Measurements from ENCODE around the gene TACR1.
"Not testable (repeated sequence)": the region's sequence is repeated elsewhere in the genome, so short reads cannot be mapped to it uniquely, and the experiment has no call there.

Gene TACR1

DNA sequence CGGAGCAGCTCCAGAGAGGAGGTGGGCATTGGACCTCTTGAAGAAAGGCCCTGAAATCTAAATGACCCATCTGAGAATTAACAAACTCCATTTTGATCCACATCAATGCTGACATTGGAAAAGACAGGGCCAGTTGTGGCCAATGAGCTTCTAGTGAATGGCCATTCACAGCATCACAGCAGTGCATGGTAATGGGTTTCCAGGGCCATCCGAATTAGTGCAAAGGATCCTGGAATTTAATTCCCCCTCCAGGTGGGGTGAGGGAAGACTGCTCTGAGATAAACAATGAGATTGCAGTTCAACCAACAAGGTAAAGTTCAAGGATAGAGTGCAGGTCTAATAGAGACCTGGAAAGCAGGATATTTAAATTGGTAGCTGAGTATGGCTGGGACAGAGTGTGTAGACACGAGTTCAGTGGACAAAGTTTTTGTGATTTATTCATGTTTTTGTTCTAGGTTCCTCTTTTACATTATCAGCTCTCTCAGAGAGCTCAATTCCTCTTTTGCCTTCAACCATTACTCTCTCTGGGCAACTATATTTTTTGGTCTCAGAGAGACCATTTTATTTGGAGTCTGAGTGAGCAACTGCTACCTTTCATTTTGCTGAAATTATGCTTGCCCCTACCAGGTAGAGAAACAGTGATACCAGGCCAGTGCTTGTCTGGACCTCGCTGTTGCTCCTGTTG lies 5.0 kb downstream of the TACR1 start:
- no peak for DNase-seq

DNA sequence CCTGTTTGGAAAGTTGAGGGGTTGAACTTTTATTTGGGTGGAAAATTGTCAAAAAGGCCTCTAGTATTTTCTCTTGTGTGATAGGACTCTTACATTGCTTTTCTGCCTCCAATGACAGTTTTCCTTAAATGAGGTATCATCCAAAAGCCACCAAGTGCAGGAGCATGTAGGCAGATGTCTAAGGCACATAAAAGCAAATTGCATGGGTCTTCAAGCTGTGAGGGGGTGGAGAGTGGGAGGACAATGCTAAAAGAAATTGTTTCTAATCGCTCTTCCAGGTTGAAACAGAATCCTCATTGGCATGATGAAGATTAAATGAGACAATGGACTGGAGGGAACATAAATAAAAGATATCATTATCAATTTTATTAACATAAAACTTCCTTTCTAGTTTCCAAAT lies 6.8 kb downstream of the TACR1 start:
- no peak for DNase-seq

DNA sequence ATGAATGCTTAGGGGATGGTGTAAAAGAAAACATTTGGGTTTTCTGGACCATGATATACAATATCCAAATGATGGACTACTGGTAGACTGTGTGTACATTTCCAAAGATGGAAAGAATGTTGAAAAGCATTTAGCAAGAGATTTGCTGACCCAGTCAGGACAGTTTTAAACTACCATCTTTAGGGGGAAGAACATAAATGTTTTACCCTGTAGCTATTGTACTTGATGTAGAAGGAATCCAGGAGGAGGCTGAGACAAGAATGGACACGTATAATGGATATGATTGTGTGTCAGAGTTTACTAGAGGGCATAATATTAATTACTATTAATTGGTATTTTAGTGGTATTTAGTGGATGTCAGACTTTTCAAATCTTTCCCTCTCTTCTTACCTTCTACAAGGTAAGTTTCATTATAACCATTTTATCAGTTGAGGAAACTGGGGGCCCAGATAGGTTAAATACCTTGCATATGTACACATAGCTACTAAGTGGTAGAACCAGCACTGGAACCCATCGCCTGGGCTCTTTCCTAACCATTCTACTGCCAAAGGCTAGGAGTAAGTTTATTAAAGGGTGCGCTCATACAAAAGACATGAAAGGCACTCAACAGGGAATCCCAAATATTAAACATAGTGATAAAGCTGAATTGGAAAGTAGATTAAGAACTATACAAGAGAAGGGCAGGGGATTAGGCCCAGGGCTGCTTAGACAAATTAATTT lies 8.9 kb downstream of the TACR1 start:
- DNase-seq, result no peak

DNA sequence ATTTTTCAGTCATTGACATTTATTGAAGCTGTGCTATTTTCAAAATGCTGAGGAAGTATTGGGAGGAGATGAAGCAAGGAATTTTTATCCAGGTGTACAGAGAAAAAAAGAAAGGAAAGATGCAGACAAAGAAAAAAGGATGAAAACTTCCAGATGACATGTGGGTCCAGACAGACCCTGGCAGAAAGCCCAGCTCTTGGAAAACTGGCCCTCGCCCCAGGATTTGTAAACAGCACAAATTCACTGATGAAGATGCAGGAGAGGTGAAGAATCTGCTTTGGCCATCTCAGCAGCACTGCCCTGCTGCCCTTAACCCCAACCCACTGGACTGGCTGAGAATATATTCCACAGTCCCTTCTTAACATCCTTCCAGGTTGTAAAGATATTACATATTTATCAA lies 12.5 kb downstream of the TACR1 start:
- no peak for DNase-seq

DNA sequence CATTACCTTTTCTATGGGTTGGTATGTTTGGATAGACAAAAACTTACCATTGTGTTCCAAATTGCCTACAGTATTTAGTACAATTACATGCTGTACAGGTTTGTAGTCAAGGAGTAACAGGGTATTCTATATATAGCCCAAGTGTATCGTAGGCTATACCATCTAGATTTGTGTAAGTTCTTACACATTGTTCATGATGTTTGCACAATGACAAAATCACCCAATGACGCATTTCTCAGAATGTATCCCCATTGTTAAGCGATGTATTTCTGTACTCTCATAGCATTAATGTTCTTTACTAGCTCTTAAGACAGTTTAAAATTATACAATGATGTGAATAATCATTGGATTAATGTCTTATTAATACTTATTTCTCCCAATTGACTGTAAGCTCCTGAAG lies 16.7 kb downstream of the TACR1 start:
- DNase-seq, result no peak

DNA sequence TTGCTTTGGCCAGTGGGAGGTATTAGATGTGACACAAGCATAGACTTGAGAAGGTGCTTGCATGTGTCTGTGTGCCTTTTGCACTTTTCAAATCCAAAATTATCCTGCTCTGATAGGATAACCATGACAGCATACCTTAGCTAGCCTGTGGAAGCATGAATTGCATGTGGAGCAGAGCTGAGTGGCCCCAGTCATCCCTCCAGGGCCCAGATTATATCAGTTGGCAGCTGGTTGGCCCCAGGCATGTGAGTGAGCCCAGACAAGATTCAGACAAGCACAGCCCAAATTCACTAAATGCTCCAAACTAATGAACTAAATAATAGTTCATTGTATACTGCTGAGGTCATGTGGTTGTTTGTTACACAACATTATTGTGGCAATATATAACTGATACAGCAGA lies 18.8 kb downstream of the TACR1 start:
- no peak for DNase-seq

DNA sequence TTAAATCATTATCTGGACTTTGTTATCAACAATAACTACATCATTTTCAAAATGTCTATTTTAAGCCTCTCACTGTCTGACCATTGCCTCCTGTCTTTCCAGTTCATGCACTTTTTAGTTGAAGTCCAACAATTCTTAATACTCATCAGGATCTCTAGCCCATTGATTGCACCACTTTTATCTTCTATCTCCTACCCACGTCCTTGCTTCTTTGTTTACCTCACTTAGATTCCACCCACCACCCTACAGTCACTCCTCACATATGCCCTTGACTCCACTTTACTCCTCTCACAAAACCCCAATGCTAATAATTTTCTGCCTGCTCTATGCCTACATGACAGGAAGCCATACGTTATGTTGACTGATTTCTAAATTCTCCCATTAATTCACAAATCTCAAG lies 21.9 kb downstream of the TACR1 start:
- no peak for DNase-seq

DNA sequence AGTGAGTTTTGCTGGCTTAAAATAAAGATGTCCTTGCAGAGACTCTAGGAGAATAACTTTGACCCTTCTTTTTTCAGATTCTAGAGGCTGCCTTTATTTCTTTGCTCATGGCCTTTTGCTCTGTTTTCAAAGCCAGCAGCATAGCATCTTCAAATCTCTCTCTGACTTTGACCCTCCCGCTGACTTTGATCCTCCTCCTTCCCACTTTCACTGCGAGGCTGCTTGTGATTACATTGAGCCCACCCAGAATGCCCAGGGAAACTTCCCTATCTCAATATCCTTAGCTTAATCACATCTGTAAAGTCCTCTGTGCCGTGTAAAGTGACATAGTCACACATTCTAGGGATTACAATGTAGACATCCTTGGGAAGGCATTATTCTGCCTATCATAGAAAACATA lies 23.9 kb downstream of the TACR1 start:
- no peak for DNase-seq

DNA sequence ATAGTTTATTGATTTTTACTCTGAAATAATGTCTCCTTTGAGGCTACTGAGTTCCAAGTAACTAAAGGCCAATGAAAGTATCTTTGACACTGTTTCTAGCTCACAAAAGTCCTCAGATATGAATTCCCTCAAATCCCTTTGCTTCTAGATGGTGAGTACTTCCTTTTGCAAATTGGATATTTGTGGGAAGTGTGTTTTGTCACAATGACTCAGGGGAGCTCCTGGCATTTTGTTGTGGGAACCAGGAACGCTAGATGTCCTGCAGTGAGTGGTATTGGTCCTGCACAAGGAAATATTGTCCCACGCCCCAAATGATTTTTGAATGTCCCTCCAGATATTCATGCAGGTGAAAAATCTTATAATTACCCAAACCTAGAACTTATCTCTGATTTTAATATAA lies 24.3 kb downstream of the TACR1 start:
- DNase-seq, result no peak

DNA sequence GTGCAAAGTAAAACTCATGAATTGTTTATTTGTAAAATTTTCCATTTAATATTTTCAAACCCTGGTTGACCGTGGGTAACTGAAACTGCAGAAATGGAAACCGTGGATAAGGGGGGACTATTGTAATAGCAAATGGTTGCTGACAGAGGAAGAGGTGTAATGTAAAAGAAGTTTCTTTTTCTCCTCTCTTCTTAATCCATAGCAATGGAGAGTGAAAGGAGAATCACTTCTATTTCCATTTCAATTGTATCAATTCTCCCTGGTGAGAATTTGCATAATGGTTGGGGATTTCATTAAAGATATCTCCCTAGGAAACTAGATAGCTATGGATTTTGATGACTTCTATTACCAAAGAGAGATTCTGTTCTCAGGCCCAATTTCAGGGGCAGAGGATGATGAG lies 24.8 kb downstream of the TACR1 start:
- DNase-seq, result no peak

DNA sequence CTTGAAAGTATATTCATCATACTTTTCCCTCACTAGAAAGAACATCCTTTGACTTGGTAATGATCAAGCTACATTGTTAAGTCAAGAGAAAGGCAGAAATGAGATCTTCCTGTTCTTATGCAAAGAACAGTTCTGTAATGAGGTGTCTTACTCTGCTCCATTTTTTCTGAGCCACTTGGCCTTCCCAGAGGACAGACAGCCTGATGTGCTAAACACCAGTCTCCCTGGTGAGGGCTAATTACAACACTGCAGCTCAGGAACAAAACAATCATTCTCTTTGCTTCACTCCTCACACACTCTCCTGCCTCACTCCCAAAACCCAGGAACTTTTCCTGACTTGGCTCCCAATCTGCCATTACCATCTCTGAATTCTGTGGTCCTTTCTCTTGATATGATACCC lies 25.6 kb downstream of the TACR1 start:
- DNase-seq, result no peak

DNA sequence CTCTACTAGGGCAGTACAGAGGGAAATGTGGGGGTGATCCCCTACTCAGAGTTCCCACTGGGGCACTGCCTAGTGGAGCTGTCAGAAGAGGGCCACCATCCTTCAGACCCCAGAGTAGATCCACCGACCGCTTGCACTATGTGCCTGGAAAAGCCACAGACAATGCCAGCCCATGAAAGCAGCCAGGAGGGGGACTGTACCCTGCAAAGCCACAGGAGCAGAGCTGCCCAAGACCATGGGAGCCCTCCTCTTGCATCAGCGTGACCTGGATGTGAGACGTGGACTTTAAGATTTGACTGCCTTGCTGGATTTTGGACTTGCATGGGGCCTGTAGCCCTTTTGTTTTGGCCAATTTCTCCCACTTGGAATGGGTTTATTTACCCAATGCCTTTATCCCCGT lies 27.9 kb downstream of the TACR1 start:
- not testable (repeated sequence) for DNase-seq

DNA sequence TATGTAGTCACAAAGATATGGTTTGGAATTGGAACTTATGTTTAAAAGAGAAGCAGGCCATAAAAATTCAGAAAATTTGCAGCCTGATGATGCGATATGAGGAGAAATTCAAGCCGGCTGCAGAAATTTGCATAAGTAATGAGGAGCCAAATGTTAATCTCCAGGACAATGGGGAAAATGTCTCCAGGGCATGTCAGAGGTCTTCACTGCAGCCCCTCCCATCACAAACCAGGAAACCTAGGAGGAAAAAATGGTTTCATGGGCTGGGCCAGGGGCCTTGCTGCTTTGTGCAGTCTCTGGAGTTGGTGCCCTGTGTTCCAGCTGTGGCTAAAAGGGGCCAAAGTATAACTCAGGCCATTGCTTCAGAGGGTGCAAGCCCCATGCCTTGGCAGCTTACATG lies 28.4 kb downstream of the TACR1 start:
- DNase-seq, result no peak

DNA sequence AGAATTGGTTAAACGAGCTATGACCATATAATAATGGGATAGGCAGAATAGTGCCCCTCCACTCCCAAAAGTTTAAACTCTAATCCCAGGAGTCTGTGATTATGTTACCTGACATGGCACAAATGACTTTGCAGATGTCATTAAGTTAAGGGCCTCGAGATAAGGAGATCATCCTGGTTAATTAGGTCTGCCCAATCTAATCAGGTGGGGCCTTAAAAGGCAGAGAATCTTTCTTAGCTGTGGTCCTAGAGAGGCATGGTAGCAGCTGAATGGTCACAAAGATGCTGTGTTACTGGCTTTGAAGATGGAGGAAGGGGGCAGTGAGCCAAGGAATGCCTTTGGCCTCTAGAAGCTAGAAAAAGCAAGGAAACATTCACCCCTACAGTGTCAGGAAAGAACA lies 31.1 kb downstream of the TACR1 start:
- no peak for DNase-seq

DNA sequence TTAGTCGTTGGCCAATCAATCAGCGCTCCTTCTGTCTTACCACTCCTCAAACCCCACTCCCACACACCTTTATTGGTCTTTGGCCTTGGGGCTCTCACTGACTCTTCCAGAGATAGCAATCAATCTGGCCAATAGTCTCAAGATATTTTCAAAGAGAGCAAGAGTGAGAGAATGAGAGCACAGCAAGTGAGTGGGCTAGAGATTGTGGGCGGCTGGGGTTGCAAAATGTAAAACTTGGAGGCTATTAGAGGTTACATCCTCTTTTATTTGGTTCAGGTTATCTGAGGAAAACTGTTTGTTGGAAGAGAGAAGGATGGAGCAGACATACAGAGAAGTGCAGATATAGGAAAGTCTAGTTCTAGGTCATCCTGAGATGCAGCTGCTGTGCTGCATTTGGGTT lies 32.8 kb downstream of the TACR1 start:
- no peak for DNase-seq

DNA sequence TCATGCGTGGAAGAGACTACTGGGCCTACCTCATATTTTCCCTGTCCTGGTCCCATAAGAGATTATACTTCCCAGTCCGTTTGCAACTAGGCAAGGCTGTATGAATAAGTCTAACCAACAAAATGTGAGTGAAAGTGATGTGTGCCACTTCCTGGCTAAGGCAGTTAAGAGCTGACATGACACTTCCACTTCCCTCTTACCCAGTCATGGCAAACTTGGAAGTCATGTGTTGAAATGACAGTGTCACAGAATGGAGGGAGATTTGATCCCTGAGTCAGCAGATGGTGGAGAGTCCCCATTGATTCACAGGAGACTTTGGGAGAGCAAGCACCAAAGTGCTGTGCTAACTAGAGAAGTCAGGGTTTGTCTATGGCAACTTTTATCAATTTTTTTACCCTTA lies 36.4 kb downstream of the TACR1 start:
- DNase-seq, result no peak

DNA sequence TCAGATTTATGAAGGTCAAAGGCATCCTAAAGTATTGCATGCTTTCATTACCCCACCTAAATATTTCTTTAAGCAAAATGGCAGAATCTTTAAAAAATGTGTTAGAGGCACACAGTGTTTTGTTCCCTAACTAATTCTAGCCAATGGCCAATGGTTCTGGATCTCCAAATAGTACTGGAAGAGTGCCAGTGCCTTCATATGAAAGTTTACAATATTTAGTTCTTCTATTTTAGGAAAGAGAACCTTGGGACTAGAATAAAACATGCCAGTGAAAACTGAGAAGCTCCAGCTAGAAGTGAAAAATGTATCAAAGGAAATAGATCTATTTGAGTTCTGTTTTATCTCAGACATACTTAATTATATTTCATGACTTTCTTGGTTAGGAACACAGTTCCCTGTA lies 37.1 kb downstream of the TACR1 start:
- DNase-seq, result no peak

DNA sequence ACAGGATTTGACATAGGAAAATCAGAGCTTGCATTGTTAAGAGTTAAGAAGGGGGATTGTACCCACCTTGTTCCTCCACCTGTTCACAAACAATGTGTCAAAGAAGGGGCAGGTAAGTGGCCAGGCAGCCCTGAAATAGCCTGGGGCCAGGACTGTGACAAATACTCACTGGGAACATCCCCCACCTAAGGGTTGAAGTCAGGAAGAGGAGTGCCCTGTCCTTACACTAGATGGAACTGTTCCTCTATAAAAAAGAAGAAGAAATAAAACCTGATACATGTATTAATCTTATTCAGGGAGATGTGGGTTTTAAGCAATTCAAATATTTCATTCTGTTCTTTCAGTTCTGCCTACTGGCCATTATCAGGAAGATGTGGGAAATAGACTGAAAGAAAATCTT lies 41.9 kb downstream of the TACR1 start:
- no peak for DNase-seq

DNA sequence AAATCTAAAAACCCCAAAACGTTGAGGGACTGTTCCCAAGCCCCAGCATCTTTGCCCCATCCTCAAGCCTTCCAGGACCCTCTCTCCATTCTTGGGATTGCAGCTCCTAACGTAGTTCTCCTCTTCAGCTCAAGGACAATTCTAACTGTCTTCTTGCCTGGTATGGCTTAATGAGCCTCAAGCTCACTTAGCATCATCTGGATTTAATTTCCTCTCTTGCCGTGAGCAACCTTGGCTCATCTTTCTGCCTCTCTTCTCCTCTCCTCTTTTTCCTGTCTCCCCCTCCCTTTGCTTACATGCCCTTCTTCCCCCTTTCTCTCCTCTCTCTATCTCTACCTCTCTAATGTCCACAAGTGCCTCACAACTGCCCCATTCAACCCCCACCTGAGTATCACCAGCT lies 44.2 kb downstream of the TACR1 start:
- DNase-seq, result no peak

DNA sequence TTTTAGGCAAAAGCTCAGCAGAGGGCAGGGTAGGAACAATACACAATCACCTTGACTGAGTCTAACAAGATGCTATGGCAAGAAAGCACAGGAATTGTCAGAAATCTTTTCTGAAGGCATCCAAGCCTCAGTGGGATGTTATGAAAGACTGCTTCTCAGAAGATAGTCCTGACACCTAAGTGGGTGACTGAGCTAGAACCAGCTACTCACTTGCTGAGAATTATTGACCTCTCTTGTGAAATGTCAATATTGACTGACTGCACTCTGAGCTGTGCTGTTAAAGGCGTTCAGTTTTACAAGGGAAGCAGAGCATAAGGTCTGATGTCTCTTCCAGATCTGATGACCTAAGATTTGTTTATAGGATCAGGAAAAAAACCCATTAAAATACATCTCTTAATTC lies 46.1 kb downstream of the TACR1 start:
- DNase-seq, result no peak

DNA sequence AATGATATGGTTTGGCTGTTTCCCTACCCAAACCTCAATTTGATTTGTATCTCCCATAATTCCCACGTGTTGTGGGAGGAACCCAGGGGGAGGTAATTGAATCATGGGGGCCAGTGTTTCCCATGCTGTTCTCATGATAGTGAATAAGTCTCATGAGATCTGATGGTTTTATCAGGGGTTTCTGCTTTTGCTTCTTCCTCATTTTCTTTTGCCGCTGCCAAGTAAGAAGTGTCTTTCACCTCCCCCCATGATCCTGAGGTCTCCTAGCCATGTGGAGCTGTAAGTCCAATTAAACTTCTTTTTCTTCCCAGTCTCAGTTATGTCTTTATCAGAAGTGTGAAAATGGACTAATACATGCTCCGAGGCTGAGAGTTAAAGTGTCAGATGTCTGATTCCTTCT lies 47.1 kb downstream of the TACR1 start:
- not testable (repeated sequence) for DNase-seq

DNA sequence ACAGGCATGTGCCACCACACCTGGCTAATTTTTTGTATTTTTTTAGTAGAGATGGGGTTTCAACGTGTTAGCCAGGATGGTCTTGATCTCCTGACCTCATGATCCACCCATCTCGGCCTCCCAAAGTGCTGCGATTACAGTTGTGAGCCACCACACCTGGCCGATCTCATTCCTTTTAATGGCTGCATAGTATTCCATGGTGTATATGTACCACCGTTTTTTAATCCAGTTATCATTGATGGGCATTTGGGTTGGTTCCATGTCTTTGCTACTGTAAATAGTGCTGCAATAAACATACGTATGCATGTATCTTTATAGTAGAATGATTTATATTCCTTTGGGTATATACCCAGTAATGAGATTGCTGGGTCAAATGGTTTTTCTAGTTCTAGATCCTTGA lies 51.4 kb downstream of the TACR1 start:
- not testable (repeated sequence) for DNase-seq

DNA sequence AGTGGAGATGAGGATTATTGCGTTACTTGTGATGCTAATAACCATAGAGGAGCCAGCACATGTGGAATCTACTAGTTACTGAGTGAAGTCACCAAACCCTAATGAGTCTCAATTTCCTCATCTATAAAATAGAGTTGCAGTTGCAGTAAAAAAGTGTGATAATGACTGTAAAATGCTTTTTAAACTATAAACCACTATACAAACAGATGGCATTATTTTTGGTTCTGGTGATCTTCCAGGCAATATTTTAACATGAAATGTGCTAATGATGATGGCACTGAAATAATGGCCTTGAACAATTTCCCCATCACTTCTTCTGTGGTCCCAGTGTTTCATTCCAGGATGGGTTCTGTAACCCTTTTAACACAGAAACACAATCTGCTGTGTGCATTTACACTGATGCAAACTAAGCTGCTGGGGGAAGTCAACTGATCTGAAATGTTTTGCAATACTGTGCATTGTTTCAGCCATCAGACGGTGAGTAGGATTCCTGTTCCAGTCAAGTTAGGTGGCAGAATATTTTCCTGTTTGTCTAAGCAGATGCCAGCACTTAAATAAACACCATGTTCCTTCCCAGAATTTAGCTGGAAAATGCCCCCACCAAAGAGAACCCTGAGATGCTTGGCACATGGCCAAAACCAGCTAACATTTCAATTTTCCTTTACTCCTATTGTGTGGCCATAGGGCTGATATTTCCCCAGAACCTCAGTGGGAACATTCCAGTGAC lies 52.6 kb downstream of the TACR1 start:
- no peak for DNase-seq

DNA sequence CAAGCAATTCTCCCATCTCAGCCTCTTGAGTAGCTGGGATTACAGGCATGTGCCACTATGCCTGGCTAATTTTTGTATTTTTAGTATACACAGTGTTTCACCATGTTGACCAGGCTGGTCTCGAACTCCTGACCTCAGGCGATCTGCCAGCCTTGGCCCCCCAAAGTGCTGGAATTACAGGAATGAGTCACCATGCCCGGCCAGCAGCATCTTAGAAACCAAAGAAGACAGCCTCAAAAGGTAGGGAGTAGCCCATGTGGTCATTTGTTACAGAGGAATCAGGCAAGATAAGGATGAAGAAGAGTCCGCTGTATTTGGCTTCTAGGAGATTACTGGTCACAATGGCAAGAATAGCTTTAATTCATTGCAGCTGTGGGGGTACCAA lies 53.1 kb downstream of the TACR1 start:
- not testable (repeated sequence) for DNase-seq

All from CD4-positive, alpha-beta T cell treated with Interleukin-6 for 4 hours (primary cell).